ENCODE measurements around the gene OMD. TPM values are rescaled to one million over a fixed set of nuclear protein-coding genes. Genes with fewer than 3 reads are reported as not detected.

The OMD gene
- total RNA-seq, 2 donors from 2014 or later = 3.6 to 6.5 TPM

GRCh38 chr9:92393686-92394085 is 30.6 kb downstream of the OMD start:
- peak overlapping the region; percentile 6 to 55 for H3K27ac ChIP-seq
- H3K4me3 ChIP-seq = no peak overlapping the region
- H3K36me3 ChIP-seq = no peaks in the 10 kb centered on the region
- 14% methylated on average over 1 of the region's 1 CpG for WGBS
- intact Hi-C loops (cut with DNase I) = no loop called here
- no peak for DNase-seq (ENCODE audit: low spot score)
- no peaks in the 10 kb centered on the region for H3K9me3 ChIP-seq
- H3K27me3 ChIP-seq (replicated peaks; ENCODE audit: insufficient read depth) = no peaks in the 10 kb centered on the region
- TF ChIP-seq POLR2A (IDR thresholded peaks at IDR 0.05) (no peak), POLR2AphosphoS5 (IDR thresholded peaks at IDR 0.05) (peak; percentile 68)
- H3K4me1 ChIP-seq (replicated peaks) = no peaks in the 10 kb centered on the region

GRCh38 chr9:92392690-92393089 is 31.6 kb downstream of the OMD start:
- intact Hi-C loops (cut with DNase I) = no loop called here
- H3K27me3 ChIP-seq (replicated peaks; ENCODE audit: insufficient read depth) = no peaks in the 10 kb centered on the region
- no peaks in the 10 kb centered on the region for H3K4me1 ChIP-seq (replicated peaks)
- H3K9me3 ChIP-seq = no peaks in the 10 kb centered on the region
- 50% methylated on average over 2 of the region's 2 CpGs for WGBS
- H3K27ac ChIP-seq = no peak overlapping the region
- TF ChIP-seq POLR2AphosphoS5 (IDR thresholded peaks at IDR 0.05) (no peak), CTCF (IDR thresholded peaks at IDR 0.05) (no peak), POLR2A (IDR thresholded peaks at IDR 0.05) (no peak)
- no peak for DNase-seq (ENCODE audit: low spot score)
- no peaks in the 10 kb centered on the region for H3K36me3 ChIP-seq
- no peak overlapping the region for H3K4me3 ChIP-seq

GRCh38 chr9:92385953-92386352 is 38.3 kb downstream of the OMD start:
- 92% methylated on average over 4 of the region's 4 CpGs for WGBS
- Histone ChIP-seq H3K36me3 (no peaks in the 10 kb centered on the region), H3K27me3 (replicated peaks; ENCODE audit: insufficient read depth) (no peaks in the 10 kb centered on the region), H3K4me1 (replicated peaks) (no peaks in the 10 kb centered on the region), H3K9me3 (no peaks in the 10 kb centered on the region), H3K27ac (no peak overlapping the region), H3K4me3 (no peak overlapping the region)
- no peak for DNase-seq (ENCODE audit: low spot score)
- TF ChIP-seq CTCF (IDR thresholded peaks at IDR 0.05) (no peak), POLR2A (IDR thresholded peaks at IDR 0.05) (no peak), POLR2AphosphoS5 (IDR thresholded peaks at IDR 0.05) (no peak)
- intact Hi-C loops (cut with DNase I) = no loop called here

GRCh38 chr9:92385477-92385876 is 38.8 kb downstream of the OMD start:
- intact Hi-C loops (cut with DNase I) = no loop called here
- no peaks in the 10 kb centered on the region for H3K9me3 ChIP-seq
- no peak overlapping the region for H3K4me3 ChIP-seq
- no peaks in the 10 kb centered on the region for H3K4me1 ChIP-seq (replicated peaks)
- no peaks in the 10 kb centered on the region for H3K27me3 ChIP-seq (replicated peaks; ENCODE audit: insufficient read depth)
- H3K27ac ChIP-seq = no peak overlapping the region
- 56% methylated on average over 6 of the region's 6 CpGs for WGBS
- no peaks in the 10 kb centered on the region for H3K36me3 ChIP-seq
- no peak for TF ChIP-seq CTCF (IDR thresholded peaks at IDR 0.05)
- no peak for TF ChIP-seq POLR2AphosphoS5 (IDR thresholded peaks at IDR 0.05)
- no peak for TF ChIP-seq POLR2A (IDR thresholded peaks at IDR 0.05)
- DNase-seq (ENCODE audit: low spot score) = no peak

- WGBS = 68% methylated on average over 3 of the region's 3 CpGs
- Histone ChIP-seq H3K9me3 (no peaks in the 10 kb centered on the region), H3K4me1 (replicated peaks) (no peaks in the 10 kb centered on the region), H3K4me3 (no peak overlapping the region), H3K27me3 (replicated peaks; ENCODE audit: insufficient read depth) (no peaks in the 10 kb centered on the region), H3K27ac (no peak overlapping the region), H3K36me3 (no peaks in the 10 kb centered on the region)
- no peak for TF ChIP-seq POLR2AphosphoS5 (IDR thresholded peaks at IDR 0.05)
- TF ChIP-seq POLR2A (IDR thresholded peaks at IDR 0.05) = no peak
- no peak for TF ChIP-seq CTCF (IDR thresholded peaks at IDR 0.05)
- no peak for DNase-seq (ENCODE audit: low spot score)
- intact Hi-C loops (cut with DNase I) = no loop called here
Measured at GRCh38 chr9:92385001-92385400, 39.3 kb downstream of the OMD start.

Data from prostate gland (tissue), 2 donors.